NB4 (cell line): Measurements from ENCODE around the gene TRIM25.

Experiments
- DNase-seq: peaks from one replicate; pipeline ENCODE4 v3.0.0; 2010; ENCODE audit warnings: low read depth
- H3K4me3 ChIP-seq: one replicate; pipeline ENCODE4 v1.5.1; 2011; ENCODE audit warnings: mild to moderate bottlenecking, low read depth, low read length, moderate library complexity
- MYC ChIP-seq: IDR thresholded peaks from 2 replicates; pipeline ENCODE4 v1.6.1; 2011; ENCODE audit warnings: low read depth, low read length
- POLR2A ChIP-seq: IDR thresholded peaks from 2 replicates; pipeline ENCODE4 v1.6.1; 2011; ENCODE audit warnings: mild to moderate bottlenecking; ENCODE audit not compliant: insufficient read length; ENCODE audit errors: extremely low read depth
- TF ChIP-seq, protein P1 (sequence below): IDR thresholded peaks from one replicate; pipeline ENCODE4 v1.5.1; 2012; ENCODE audit warnings: low read depth, low read length
- TF ChIP-seq, protein P2 (sequence below): IDR thresholded peaks from 2 replicates; pipeline ENCODE4 v1.6.1; 2011; ENCODE audit warnings: low read depth, low read length

Gene TRIM25

DNA sequence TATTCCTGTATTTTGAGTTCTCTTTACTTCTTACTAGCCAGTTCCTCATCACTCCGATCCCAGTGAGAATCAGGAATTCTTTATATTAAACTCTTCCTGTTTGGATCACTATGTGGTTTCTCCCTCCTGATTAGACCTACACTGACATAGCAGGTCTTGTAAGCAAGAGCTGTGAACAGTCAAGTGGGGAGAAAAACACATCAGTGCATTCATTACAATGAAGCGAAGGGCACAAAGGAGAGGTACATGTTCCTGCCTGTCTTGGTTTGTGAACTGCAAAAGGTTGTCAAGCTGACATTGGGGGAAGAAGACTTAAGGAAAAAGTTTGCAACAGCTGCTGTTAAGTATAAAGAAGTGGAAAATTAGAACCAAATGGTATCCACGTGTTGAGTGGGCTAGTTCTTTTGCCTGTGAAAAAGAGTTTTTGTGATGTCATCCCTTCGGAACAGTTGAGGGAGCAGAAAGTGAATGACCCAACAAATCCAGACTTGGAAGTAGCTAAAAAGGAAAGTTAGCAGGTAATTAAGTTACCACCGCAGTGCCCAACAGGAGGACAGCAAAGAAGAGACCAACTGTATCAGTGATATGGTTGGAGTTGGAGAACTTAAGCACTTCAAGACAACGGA lies 23.0 kb upstream of the TRIM25 start:
- TF ChIP-seq, protein P1, sequence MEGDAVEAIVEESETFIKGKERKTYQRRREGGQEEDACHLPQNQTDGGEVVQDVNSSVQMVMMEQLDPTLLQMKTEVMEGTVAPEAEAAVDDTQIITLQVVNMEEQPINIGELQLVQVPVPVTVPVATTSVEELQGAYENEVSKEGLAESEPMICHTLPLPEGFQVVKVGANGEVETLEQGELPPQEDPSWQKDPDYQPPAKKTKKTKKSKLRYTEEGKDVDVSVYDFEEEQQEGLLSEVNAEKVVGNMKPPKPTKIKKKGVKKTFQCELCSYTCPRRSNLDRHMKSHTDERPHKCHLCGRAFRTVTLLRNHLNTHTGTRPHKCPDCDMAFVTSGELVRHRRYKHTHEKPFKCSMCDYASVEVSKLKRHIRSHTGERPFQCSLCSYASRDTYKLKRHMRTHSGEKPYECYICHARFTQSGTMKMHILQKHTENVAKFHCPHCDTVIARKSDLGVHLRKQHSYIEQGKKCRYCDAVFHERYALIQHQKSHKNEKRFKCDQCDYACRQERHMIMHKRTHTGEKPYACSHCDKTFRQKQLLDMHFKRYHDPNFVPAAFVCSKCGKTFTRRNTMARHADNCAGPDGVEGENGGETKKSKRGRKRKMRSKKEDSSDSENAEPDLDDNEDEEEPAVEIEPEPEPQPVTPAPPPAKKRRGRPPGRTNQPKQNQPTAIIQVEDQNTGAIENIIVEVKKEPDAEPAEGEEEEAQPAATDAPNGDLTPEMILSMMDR = no peak
- TF ChIP-seq, protein P2, sequence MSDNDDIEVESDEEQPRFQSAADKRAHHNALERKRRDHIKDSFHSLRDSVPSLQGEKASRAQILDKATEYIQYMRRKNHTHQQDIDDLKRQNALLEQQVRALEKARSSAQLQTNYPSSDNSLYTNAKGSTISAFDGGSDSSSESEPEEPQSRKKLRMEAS = no peak
- no peak for TF ChIP-seq MYC
- TF ChIP-seq POLR2A = no peak
- DNase-seq = no peak
- no peak overlapping the region for H3K4me3 ChIP-seq

DNA sequence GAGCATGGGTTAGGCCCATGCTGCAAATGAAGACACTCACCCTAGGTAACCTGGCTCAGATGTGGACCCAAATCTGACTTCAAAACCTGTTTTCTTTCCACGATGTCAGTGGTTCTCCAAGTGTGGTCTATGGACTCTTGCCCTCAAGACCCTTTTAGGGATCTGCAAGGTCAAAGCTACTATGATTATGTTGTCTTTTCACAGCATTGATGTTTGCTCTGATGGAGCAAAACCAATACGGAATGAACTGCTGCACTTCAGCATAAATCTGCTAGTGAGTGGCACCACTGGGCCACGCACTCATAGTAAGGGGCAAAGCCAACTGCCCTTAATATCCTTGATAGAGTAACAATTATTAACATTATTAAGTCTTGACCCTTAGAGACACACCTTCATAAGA lies 21.6 kb upstream of the TRIM25 start:
- no peak for DNase-seq
- no peak overlapping the region for H3K4me3 ChIP-seq
- TF ChIP-seq MYC = no peak
- TF ChIP-seq, protein P2 = no peak
- TF ChIP-seq, protein P1 = no peak

DNA sequence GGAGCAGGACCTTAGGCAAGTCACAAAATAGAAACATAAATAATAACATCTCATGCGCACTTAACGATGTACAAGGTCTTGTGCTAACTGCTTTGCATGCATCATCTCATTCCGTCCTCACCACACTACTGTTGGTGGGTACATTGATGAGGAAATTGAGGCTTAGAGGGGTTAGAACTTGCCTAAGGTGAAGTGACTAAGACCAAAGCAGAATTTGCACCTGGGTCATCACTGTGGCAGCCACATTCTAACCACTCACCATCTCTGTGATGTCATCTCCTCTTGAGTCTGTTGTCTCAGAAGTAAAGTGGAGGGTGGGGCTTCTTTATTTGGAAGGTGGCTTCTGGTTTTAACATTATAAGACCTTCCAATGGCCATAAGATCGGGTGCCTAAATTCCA lies 20.4 kb upstream of the TRIM25 start:
- DNase-seq = no peak

DNA sequence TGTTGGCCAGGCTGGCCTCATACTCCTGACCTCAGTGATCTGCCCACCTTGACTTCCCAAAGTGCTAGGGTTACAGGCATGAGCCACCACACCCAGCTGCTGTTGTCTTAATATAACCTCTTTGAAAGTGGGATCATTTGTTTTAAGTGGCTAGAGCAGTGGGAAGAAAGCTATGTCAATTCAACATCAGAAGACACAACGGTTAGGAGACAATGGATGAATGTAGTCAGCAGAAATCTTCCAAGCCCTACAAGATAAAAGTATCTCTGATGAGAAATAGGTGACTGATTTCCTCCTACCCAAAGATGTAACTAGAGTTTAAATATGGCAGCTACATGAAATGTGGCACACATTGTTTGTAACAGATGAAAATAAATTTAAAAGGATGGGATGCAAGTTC lies 20.0 kb upstream of the TRIM25 start:
- TF ChIP-seq, protein P1 = no peak
- TF ChIP-seq POLR2A (no peak), MYC (no peak)
- TF ChIP-seq, protein P2 = no peak
- no peak overlapping the region for H3K4me3 ChIP-seq
- DNase-seq = no peak

More for the DNA sequence above, 20.4 kb upstream of the TRIM25 start:
- no peak for TF ChIP-seq POLR2A
- TF ChIP-seq MYC = no peak
- H3K4me3 ChIP-seq = no peak overlapping the region

DNA sequence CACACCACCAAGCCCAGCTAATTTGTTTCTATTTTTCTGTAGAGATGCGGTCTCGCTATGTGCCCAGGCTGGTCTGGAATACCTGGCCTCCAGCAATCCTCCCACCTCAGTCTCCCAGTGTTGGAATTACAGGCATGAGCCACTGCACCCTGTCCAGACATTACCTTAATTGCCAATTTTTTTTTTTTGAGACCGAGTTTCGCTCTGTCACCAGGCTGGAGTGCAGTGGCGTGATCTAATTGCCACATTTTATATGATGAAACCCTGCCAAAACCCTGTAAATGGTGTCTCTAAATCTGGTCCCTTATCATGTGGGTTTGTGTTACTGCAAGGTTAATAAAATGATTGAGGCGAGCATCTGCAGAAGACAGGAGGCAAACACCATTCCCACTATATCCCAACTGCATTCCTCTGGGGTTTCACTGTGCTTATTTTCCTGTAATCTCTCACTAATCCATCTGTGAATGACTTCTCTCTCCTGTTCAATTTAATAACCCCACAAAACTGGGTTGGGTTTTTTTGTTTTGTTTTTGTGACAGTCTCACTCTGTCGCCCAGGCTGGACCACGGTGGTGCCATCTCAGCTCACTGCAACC lies 19.4 kb upstream of the TRIM25 start:
- TF ChIP-seq MYC (no peak), POLR2A (no peak)
- DNase-seq = no peak

DNA sequence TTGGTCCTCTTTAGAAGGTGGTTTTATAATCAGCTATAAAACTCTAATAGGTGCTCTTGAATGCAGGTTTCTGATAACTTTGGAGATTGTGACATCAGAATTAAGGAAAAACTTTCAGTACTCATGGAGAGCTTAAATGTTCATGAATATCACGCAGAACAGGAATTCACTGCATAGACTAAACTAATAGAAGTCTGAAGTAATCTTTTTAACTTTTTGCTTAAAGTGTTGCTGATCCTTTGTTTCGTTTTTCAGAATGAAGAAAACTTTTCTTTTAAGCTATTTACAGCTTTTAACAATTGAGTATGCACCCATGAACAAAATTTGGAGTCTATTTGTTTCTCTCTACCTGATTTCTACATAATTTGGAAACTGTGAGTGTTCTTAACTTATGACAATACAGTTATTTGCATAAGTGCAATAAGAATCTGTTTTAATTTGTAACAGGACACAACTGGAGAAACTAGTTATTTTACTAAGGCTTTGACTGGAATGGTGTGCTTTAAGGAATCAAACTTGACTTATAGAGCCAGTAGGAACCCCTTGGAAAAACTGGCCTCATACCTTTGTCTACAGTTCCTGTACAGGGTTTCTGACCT lies 17.0 kb upstream of the TRIM25 start:
- TF ChIP-seq, protein P1 = no peak
- TF ChIP-seq POLR2A (no peak), MYC (no peak)
- TF ChIP-seq, protein P2 = no peak
- no peak overlapping the region for H3K4me3 ChIP-seq
- no peak for DNase-seq

More for the DNA sequence above, 19.4 kb upstream of the TRIM25 start:
- H3K4me3 ChIP-seq = no peak overlapping the region
